Right lobe of liver (tissue), 6 donors: Measurements from ENCODE around the gene TMEM81. TPM values are rescaled to one million over a fixed set of nuclear protein-coding genes. Genes with fewer than 3 reads are reported as not detected.

Source experiments
- ATAC-seq, 4 donors: fragments of 200-7000 bp; cut with Tn5 transposase; one replicate each; pipeline ENCODE4 v1.9.1; 2020; ENCODE audit warnings: mild to moderate bottlenecking in 4 of 4, moderate library complexity in 4 of 4
- DNase-seq, 3 donors: peaks; one replicate each; pipeline ENCODE4 v3.0.0-alpha.2; 2020
- H3K27ac ChIP-seq, 3 donors: fragments of 200-600 bp; one replicate each; pipeline ENCODE4 v1.8.0; 2022
- H3K27me3 ChIP-seq, 2 donors: fragments of 200-600 bp; one replicate each; pipeline ENCODE4 v1.8.0; 2022
- H3K36me3 ChIP-seq, 4 donors: fragments of 200-600 bp; sonication (generic) in 1 of 4; one replicate each; pipeline versions ENCODE4 v1.5.1 to v1.8.0; 2017 to 2022; ENCODE audit warnings: control low read depth in 1 of 4
- H3K4me1 ChIP-seq, 4 donors: fragments of 200-600 bp; sonication (generic) in 1 of 4; one replicate each; pipeline versions ENCODE4 v1.5.1 to v1.8.0; 2017 to 2022; ENCODE audit warnings: control low read depth in 1 of 4
- H3K4me3 ChIP-seq, 3 donors: fragments of 200-600 bp; one replicate each; pipeline ENCODE4 v1.8.0; 2022
- H3K9me3 ChIP-seq, 4 donors: fragments of 200-600 bp; sonication (generic) in 1 of 4; one replicate each; pipeline versions ENCODE4 v1.5.1 to v1.8.0; 2017 to 2022; ENCODE audit warnings: control low read depth in 1 of 4
- POLR2A ChIP-seq: fragments of 450-650 bp; IDR thresholded peaks from one replicate; pipeline ENCODE4 v1.6.1; 2017; ENCODE audit warnings: antibody characterized with exemption, mild to moderate bottlenecking
- WGBS: methylation state at CpG from one replicate; pipeline ENCODE4 v1.1.6; 2018; ENCODE audit warnings: low coverage, low lambda C conversion rate; ENCODE audit not compliant: insufficient coverage; ENCODE audit errors: missing lambda C conversion rate; 5-methylcytosine and 5-hydroxymethylcytosine counted together
- intact Hi-C, 2 donors: fragments of 100-400 bp; cut with DNase I; formaldehyde crosslinking; loops; one replicate each; pipeline versions ENCODE4 v1.11.2 to v1.14.1; 2022
- total RNA-seq, 6 experiments: library from RNA; depleted of rRNA in 2 of 6; stranded (reverse); fragments of >200 nt in 2 of 6; fragmentation: NEBNext Ultra II Directional in 3 of 6; extraction: Animal tissue kit (Norgen Biotek cat#: 25700) in 3 of 6; gene quantifications; one replicate each; pipeline versions ENCODE4 v1.1.0 to v1.2.4, GENCODE V29; 2016 to 2023
- TF ChIP-seq, protein P1 (sequence below), 4 donors: fragments of 200-600 bp in 3 of 4; fragments of 450-650 bp in 1 of 4; IDR thresholded peaks; one replicate each; pipeline versions ENCODE4 v1.5.1 to v1.8.0; 2016 to 2022; ENCODE audit warnings: antibody characterized with exemption in 4 of 4, mild to moderate bottlenecking in 2 of 4
- donor health status: DM: no; HTN: yes; CAD: no.
- donor health status: DM: no; HTN: no; CAD: no.
- donor health status: DM: no; HTN: no; CAD: no.
- donor health status: DM: no; HTN: yes; CAD: no.
- donor health status: DM: no; HTN: yes; CAD: no.

TMEM81 gene
- total RNA-seq, 6 experiments from 2014 or later, result 0.49 to 2.7 (median 1.8) TPM

DNA sequence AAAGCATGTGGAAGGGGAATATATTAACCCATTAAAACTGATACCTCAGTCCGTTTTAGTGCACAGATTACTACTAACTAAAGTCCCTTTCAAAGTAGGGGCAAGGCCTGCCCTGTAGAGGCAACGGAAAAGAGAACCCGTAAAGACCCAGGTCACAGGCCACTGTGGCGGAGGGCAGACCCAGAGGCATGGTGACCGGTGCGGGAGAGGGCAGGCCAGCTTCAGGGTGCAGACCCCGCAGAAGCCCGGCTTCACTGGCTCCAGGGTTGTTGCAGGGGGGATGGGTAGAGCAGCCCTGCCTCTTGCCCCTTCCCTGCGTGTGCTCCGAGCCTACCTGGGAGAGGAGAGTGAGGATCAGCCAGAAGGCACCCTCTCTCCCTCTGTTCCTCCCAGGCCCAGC, 23.5 kb downstream of the TMEM81 start:
- Histone ChIP-seq H3K4me1 (no peaks in the 10 kb centered on the region), H3K4me3 (no peak overlapping the region), H3K9me3 (no peaks in the 10 kb centered on the region), H3K27ac (no peak overlapping the region), H3K36me3 (no peaks in the 10 kb centered on the region), H3K27me3 (no peaks in the 10 kb centered on the region)
- WGBS, result 78% methylated on average over 1 of the region's 10 CpGs
- DNase-seq (no peak), ATAC-seq (no peak)
- no peak for TF ChIP-seq POLR2A
- TF ChIP-seq, protein P1, sequence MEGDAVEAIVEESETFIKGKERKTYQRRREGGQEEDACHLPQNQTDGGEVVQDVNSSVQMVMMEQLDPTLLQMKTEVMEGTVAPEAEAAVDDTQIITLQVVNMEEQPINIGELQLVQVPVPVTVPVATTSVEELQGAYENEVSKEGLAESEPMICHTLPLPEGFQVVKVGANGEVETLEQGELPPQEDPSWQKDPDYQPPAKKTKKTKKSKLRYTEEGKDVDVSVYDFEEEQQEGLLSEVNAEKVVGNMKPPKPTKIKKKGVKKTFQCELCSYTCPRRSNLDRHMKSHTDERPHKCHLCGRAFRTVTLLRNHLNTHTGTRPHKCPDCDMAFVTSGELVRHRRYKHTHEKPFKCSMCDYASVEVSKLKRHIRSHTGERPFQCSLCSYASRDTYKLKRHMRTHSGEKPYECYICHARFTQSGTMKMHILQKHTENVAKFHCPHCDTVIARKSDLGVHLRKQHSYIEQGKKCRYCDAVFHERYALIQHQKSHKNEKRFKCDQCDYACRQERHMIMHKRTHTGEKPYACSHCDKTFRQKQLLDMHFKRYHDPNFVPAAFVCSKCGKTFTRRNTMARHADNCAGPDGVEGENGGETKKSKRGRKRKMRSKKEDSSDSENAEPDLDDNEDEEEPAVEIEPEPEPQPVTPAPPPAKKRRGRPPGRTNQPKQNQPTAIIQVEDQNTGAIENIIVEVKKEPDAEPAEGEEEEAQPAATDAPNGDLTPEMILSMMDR (IDR thresholded peaks at IDR 0.05), result no peak
- intact Hi-C loops, result loop anchor here (5.0 to 10.0 kb wide), 2 partner anchors 73 to 194 kb away; no protein-coding TSS in a partner anchor

DNA sequence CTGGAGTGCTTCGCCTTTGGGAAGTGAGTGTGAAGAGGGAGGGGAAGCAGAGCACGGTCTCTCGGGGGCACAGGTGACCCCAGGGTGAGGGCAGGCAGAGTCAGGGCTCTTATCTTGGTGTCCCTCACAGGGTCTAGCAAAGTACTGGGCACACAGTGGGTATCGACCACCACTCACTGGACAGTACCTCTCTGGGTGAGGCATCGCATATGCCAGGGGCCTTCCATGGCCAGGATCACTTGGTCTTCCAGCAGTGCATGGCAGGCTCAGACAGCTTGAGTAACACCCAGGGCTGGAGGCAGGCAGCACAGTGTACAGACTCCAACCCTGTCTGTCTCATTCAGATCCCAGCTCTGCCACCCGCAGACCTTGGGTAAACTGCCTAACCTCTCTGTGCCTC, 24.6 kb downstream of the TMEM81 start:
- H3K27ac ChIP-seq, result no peak overlapping the region
- ATAC-seq (no peak), DNase-seq (no peak)
- H3K4me1 ChIP-seq, result no peaks in the 10 kb centered on the region
- H3K27me3 ChIP-seq, result no peaks in the 10 kb centered on the region
- WGBS, result 100% methylated on average over 1 of the region's 6 CpGs
- no peaks in the 10 kb centered on the region for H3K9me3 ChIP-seq
- no peaks in the 10 kb centered on the region for H3K36me3 ChIP-seq
- H3K4me3 ChIP-seq, result no peak overlapping the region
- intact Hi-C loops, result loop anchor here (5.0 to 10.0 kb wide), 2 partner anchors 72 to 195 kb away; no protein-coding TSS in a partner anchor
- no peak for TF ChIP-seq POLR2A
- TF ChIP-seq, protein P1 (IDR thresholded peaks at IDR 0.05), result no peak

DNA sequence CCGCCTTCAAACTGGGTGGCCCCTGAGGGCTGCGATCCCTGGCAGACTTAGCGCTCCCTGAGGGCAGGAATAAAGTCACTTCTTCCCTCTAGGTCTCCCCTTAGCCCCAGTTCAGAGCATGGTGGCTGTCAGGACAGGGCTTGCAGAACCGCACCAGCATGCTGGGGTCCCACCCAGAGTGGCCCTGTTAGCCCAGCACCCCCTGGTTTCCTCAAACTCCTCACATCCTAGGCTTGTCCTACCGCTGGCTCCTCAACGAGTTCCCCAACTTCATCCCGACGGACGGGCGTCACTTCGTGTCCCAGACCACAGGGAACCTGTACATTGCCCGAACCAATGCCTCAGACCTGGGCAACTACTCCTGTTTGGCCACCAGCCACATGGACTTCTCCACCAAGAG, 25.4 kb downstream of the TMEM81 start:
- Histone ChIP-seq H3K4me3 (no peak overlapping the region), H3K27me3 (no peaks in the 10 kb centered on the region), H3K27ac (no peak overlapping the region), H3K36me3 (no peaks in the 10 kb centered on the region), H3K4me1 (no peaks in the 10 kb centered on the region), H3K9me3 (no peaks in the 10 kb centered on the region)
- no peak for DNase-seq
- intact Hi-C loops, result no loop called here
- ATAC-seq, result no peak
- WGBS, result 60% methylated on average over 1 of the region's 12 CpGs
- TF ChIP-seq, protein P1 (IDR thresholded peaks at IDR 0.05), result no peak
- no peak for TF ChIP-seq POLR2A

DNA sequence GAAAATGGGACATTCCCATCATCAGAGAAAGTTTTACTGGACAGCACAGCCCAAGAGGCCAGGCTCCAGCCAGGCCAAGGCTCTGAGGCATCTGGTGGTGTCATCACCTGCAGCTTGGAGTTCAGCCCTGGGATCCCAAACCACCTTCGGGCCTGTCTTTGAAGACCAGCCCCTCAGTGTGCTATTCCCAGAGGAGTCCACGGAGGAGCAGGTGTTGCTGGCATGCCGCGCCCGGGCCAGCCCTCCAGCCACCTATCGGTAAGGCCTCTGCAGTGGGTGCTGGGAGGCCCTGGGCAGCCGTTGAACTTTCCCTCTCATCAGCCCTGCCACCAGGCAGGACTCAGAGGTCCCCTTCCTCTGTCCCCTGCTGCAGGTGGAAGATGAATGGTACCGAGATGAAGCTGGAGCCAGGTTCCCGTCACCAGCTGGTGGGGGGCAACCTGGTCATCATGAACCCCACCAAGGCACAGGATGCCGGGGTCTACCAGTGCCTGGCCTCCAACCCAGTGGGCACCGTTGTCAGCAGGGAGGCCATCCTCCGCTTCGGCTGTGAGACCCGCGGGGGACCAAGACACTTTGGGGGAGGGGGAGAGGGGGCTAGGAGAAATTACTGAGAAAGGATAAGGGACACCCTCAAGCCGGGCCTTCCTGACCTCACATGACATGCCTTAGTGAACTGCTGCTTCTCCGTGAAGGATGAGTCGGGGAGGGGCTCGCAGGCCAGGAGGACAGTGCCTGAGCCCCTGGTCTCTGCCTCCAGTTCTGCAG, 26.3 kb downstream of the TMEM81 start:
- H3K27ac ChIP-seq, result no peak overlapping the region
- H3K36me3 ChIP-seq, result no peaks in the 10 kb centered on the region
- H3K27me3 ChIP-seq, result no peaks in the 10 kb centered on the region
- no peaks in the 10 kb centered on the region for H3K4me1 ChIP-seq
- ATAC-seq, result no peak
- H3K9me3 ChIP-seq, result no peaks in the 10 kb centered on the region
- DNase-seq, result no peak
- 93% methylated on average over 6 of the region's 19 CpGs for WGBS
- intact Hi-C loops, result no loop called here
- H3K4me3 ChIP-seq, result no peak overlapping the region
- no peak for TF ChIP-seq POLR2A
- TF ChIP-seq, protein P1 (IDR thresholded peaks at IDR 0.05), result no peak
